Measurements from ENCODE around the gene BMP15.

The BMP15 gene

DNA sequence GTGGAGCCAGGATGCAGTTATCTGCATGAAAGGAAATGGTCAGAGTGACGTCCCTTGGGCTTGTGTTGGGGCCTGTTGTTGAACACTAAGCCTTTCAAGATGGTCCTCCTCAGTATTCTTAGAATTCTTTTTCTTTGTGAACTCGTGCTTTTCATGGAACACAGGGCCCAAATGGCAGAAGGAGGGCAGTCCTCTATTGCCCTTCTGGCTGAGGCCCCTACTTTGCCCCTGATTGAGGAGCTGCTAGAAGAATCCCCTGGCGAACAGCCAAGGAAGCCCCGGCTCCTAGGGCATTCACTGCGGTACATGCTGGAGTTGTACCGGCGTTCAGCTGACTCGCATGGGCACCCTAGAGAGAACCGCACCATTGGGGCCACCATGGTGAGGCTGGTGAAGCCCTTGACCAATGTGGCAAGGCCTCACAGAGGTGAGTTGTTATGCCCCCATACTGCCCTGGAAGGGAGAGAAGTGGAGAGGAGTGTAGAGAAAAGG is at the start of gene BMP15:
Gene BMP15, plus strand, starts transcription at position 51 of the 492 bp plus-strand sequence. Its CDS starts 49 bp downstream, at position 100.
- no peaks in the 10 kb centered on the region for H3K4me1 Mint-ChIP-seq
- no peak within 1 kb of the TSS for H3K4me3 Mint-ChIP-seq
- H3K9me3 Mint-ChIP-seq, result peaks cover 38% of the 10 kb centered on the region

DNA sequence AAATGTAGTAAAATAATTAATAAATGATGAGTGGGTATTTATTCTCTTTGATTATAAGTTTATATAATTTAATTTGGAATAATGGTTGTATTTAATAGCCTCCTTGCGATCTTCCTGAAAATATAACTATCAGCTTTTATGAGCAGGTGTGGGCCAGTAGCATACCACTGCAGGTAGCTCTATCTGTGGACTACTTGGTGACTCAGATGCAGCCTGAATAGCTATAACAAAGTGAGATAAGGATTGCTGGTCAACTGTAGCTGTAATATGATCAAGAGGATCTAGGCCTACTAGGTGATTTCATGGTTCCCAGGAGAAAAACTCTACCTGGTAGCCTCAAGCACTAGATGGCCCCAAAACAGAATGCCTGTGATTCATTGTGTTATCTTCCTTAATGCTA is 47.1 kb upstream of the BMP15 start:
- H3K27me3 Mint-ChIP-seq (ENCODE audit: low read depth, poor library complexity), result peaks cover 1% of the 10 kb centered on the region
- no peaks in the 10 kb centered on the region for H3K36me3 Mint-ChIP-seq (ENCODE audit: low read depth)
- DNase-seq, result no peak
- H3K9me3 Mint-ChIP-seq, result peaks cover 22% of the 10 kb centered on the region
- H3K27ac Mint-ChIP-seq, result no peak overlapping the region
- no peak for TF ChIP-seq CTCF (IDR thresholded peaks at IDR 0.05)
- H3K4me1 Mint-ChIP-seq, result peaks cover 6% of the 10 kb centered on the region
- H3K4me3 Mint-ChIP-seq, result no peak overlapping the region

More for the DNA sequence above, at the start of gene BMP15:
- H3K27ac Mint-ChIP-seq, result no peak within 1 kb of the TSS
- TF ChIP-seq CTCF (IDR thresholded peaks at IDR 0.05), result no peak
- H3K36me3 Mint-ChIP-seq (ENCODE audit: low read depth), result no peaks in the 10 kb centered on the region
- H3K27me3 Mint-ChIP-seq (ENCODE audit: low read depth, poor library complexity), result peaks cover 12% of the 10 kb centered on the region
- DNase-seq, result no peak

- no peak for TF ChIP-seq CTCF (IDR thresholded peaks at IDR 0.05)
- no peak for DNase-seq
- H3K4me1 Mint-ChIP-seq, result peaks cover 6% of the 10 kb centered on the region
- H3K36me3 Mint-ChIP-seq (ENCODE audit: low read depth), result no peaks in the 10 kb centered on the region
- no peak overlapping the region for H3K27ac Mint-ChIP-seq
- H3K27me3 Mint-ChIP-seq (ENCODE audit: low read depth, poor library complexity), result no peaks in the 10 kb centered on the region
- peaks cover 23% of the 10 kb centered on the region for H3K9me3 Mint-ChIP-seq
- no peak overlapping the region for H3K4me3 Mint-ChIP-seq
These were observed 45.2 kb upstream of the BMP15 start for GRCh38 chrX:50865311-50865710.

GRCh38 chrX:50871922-50872453 is 38.5 kb upstream of the BMP15 start:
- Mint-ChIP-seq H3K9me3 (peaks cover 9% of the 10 kb centered on the region), H3K4me1 (peaks cover 8% of the 10 kb centered on the region), H3K27ac (peak overlapping the region; percentile 27), H3K4me3 (no peak overlapping the region), H3K36me3 (ENCODE audit: low read depth) (no peaks in the 10 kb centered on the region), H3K27me3 (ENCODE audit: low read depth, poor library complexity) (no peaks in the 10 kb centered on the region)
- no peak for TF ChIP-seq CTCF (IDR thresholded peaks at IDR 0.05)
- DNase-seq, result no peak

- Mint-ChIP-seq H3K4me3 (no peak overlapping the region), H3K36me3 (ENCODE audit: low read depth) (no peaks in the 10 kb centered on the region), H3K9me3 (peaks cover 12% of the 10 kb centered on the region), H3K27ac (no peak overlapping the region), H3K27me3 (ENCODE audit: low read depth, poor library complexity) (peaks cover 4% of the 10 kb centered on the region), H3K4me1 (peaks cover 8% of the 10 kb centered on the region)
- no peak for DNase-seq
- no peak for TF ChIP-seq CTCF (IDR thresholded peaks at IDR 0.05)
These were observed 35.7 kb upstream of the BMP15 start for GRCh38 chrX:50874876-50875275.

DNA sequence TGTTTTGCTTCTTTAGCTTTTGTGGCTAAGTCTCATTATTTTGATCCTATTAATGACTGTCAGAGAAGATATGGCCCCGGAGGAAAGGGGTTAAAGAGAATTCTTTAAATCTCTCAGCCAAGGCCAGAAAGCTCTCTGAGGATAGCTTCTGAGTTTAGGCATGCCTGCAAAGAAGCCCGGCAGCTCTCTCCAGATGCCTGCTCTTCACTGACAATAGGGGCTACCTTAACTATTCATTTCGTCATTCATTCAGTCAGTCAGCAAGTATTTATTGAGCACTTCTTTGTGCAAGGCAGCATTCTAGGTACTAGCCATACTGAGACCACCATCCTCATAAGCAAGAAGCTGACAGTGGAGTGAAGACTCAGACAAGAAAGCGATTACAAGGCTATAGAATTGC is 34.0 kb upstream of the BMP15 start:
- Mint-ChIP-seq H3K27me3 (ENCODE audit: low read depth, poor library complexity) (peaks cover 4% of the 10 kb centered on the region), H3K36me3 (ENCODE audit: low read depth) (no peaks in the 10 kb centered on the region), H3K9me3 (peaks cover 12% of the 10 kb centered on the region), H3K4me1 (peaks cover 8% of the 10 kb centered on the region), H3K4me3 (no peak overlapping the region), H3K27ac (no peak overlapping the region)
- no peak for TF ChIP-seq CTCF (IDR thresholded peaks at IDR 0.05)
- no peak for DNase-seq

Data from nephron progenitor cell (in vitro differentiated cells).